Upper lobe of left lung (tissue), 6 donors: Measurements from ENCODE around the gene DCDC2C. TPM values are rescaled to one million over a fixed set of nuclear protein-coding genes. Genes with fewer than 3 reads are reported as not detected.

Experiments
- ATAC-seq, 2 donors: fragments of 200-7000 bp; cut with Tn5 transposase; one replicate each; pipeline ENCODE4 v1.9.1; 2022; ENCODE audit warnings: mild to moderate bottlenecking in 2 of 2, moderate library complexity in 2 of 2; ENCODE audit not compliant: low FRiP score in 2 of 2
- DNase-seq, 2 donors: peaks; one replicate each; pipeline ENCODE4 v3.0.0-alpha.2; 2019 to 2020
- H3K27ac ChIP-seq, 4 donors: fragments of 200-600 bp; sonication (generic); one replicate each; pipeline ENCODE4 v1.5.1; 2016 to 2019
- H3K27me3 ChIP-seq, 4 donors: fragments of 200-600 bp; sonication (generic); one replicate each; pipeline ENCODE4 v1.5.1; 2017 to 2019
- H3K36me3 ChIP-seq, 4 donors: fragments of 200-600 bp; sonication (generic); one replicate each; pipeline ENCODE4 v1.5.1; 2016 to 2019
- H3K4me1 ChIP-seq, 4 donors: fragments of 200-600 bp; sonication (generic); one replicate each; pipeline ENCODE4 v1.5.1; 2018 to 2019
- H3K4me3 ChIP-seq, 4 donors: fragments of 200-600 bp; sonication (generic); one replicate each; pipeline ENCODE4 v1.5.1; 2017 to 2019; ENCODE audit warnings: mild to moderate bottlenecking in 2 of 4, moderate library complexity in 1 of 4
- H3K9me3 ChIP-seq, 4 donors: fragments of 200-600 bp; sonication (generic); one replicate each; pipeline ENCODE4 v1.5.1; 2018 to 2019
- CTCF ChIP-seq, 6 experiments: fragments of 450-650 bp in 4 of 6; fragments of 200-600 bp in 2 of 6; sonication (generic) in 2 of 6; IDR thresholded peaks; one replicate each; pipeline ENCODE4 v1.5.1; 2016 to 2019; ENCODE audit warnings: antibody characterized with exemption in 6 of 6
- EP300 ChIP-seq, 4 donors: sonication (generic); formaldehyde crosslinking; IDR thresholded peaks; one replicate each; pipeline ENCODE4 v1.5.1; 2017; ENCODE audit warnings: antibody characterized with exemption in 4 of 4, control low read depth in 2 of 4
- POLR2A ChIP-seq, 4 donors: fragments of 450-650 bp; IDR thresholded peaks; one replicate each; pipeline ENCODE4 v1.5.1; 2016 to 2017; ENCODE audit warnings: antibody characterized with exemption in 4 of 4, mild to moderate bottlenecking in 2 of 4
- POLR2AphosphoS5 ChIP-seq, 2 donors: sonication (generic); formaldehyde crosslinking; IDR thresholded peaks; one replicate each; pipeline ENCODE4 v1.5.1; 2017; ENCODE audit warnings: antibody characterized with exemption in 2 of 2
- WGBS, 2 donors: methylation state at CpG; one replicate each; pipeline ENCODE4 v1.1.5; 2017 to 2018; 5-methylcytosine and 5-hydroxymethylcytosine counted together
- total RNA-seq, 6 donors: library from RNA; depleted of rRNA in 4 of 6; stranded (reverse); fragments of >200 nt in 4 of 6; gene quantifications; one replicate each; pipeline versions ENCODE4 v1.1.0 to v1.2.1, GENCODE V29; 2016 to 2021
- donor health status: DM: no; HTN: no; CAD: no; lungs with moderate emphysema.
- donor health status: DM: no; HTN: yes; CAD: no; lungs with severe emphysema.

The DCDC2C gene
- total RNA-seq, 6 donors from 2014 or later = not detected

DNA sequence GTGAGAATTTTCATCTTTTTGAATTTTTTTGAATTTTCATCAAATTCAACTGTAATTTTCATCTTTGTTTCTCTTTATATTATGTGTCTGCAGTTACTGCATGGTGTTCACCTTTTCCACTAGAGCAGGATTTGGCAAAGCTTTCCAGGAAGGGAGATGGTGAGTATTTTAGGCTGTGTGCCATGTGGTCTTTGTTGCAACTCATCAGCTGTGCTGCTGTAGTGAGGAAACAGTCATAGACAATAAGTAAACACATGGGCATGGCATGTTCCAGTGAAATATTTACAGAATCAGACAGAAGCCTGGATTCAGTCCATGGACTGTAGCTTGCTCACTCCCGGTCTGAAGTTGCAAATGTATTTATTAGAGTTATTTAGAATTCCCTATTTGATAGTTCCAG, 120.4 kb downstream of the DCDC2C start:
- no peak for TF ChIP-seq CTCF (IDR thresholded peaks at IDR 0.05)
- TF ChIP-seq POLR2AphosphoS5 (IDR thresholded peaks at IDR 0.05) = peak in 1 of 2 donors; percentile 46
- Histone ChIP-seq H3K9me3 (peaks cover 0 to 5% (median 0%) of the 10 kb centered on the region in 4 donors), H3K27ac (no peak overlapping the region), H3K36me3 (no peaks in the 10 kb centered on the region), H3K4me3 (no peak overlapping the region), H3K27me3 (no peaks in the 10 kb centered on the region), H3K4me1 (no peaks in the 10 kb centered on the region)
- 53 to 58% methylated on average over 1 of the region's 1 CpG for WGBS, 2 donors
- no peak for ATAC-seq
- no peak for DNase-seq

GRCh38 chr2:3827673-3828575, 124.5 kb downstream of the DCDC2C start:
- peak in 1 of 2 donors; percentile 27 for DNase-seq

DNA sequence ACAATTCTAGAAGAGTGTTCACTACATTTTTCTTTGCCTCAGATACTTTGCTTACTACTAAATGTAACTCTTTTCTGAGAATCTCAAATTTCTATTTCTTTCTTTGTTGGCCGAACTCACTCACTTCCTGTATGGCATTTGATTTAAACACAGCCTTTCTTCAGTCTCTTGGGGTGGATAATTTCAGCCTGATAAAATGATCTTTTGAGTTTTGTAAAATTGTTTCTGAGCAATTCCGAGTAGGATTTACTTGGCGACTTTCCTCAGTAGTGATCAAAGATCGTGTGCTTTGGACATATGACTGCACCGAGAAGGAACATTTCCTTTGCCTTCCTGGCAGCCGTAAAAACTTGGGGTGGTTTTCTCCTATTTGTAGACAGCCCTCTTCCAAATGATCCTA, 127.4 kb downstream of the DCDC2C start:
- no peaks in the 10 kb centered on the region for H3K27me3 ChIP-seq
- H3K36me3 ChIP-seq = no peaks in the 10 kb centered on the region
- no peaks in the 10 kb centered on the region for H3K9me3 ChIP-seq
- ATAC-seq = no peak
- H3K4me1 ChIP-seq = no peaks in the 10 kb centered on the region
- H3K27ac ChIP-seq = no peak overlapping the region
- no peak for DNase-seq
- WGBS, 2 donors = 77 to 80% methylated on average over 6 of the region's 6 CpGs
- no peak overlapping the region for H3K4me3 ChIP-seq
- TF ChIP-seq POLR2AphosphoS5 (IDR thresholded peaks at IDR 0.05) (no peak), EP300 (IDR thresholded peaks at IDR 0.05) (no peak), POLR2A (IDR thresholded peaks at IDR 0.05) (no peak), CTCF (IDR thresholded peaks at IDR 0.05) (no peak)

More at GRCh38 chr2:3827673-3828575, 124.5 kb downstream of the DCDC2C start:
- Histone ChIP-seq H3K4me3 (no peak overlapping the region), H3K9me3 (peaks cover 0 to 5% (median 0%) of the 10 kb centered on the region in 4 donors), H3K27me3 (no peaks in the 10 kb centered on the region), H3K27ac (no peak overlapping the region), H3K4me1 (no peaks in the 10 kb centered on the region), H3K36me3 (no peaks in the 10 kb centered on the region)
- 73 to 76% methylated on average over 5 to 6 of the region's 6 CpGs for WGBS, 2 donors
- TF ChIP-seq EP300 (IDR thresholded peaks at IDR 0.05) (no peak), CTCF (IDR thresholded peaks at IDR 0.05) (peak in 3 of 6 experiments; percentile 18 to 47 (median 19)), POLR2A (IDR thresholded peaks at IDR 0.05) (no peak)
- no peak for ATAC-seq

GRCh38 chr2:3837086-3837485, 133.7 kb downstream of the DCDC2C start:
- TF ChIP-seq EP300 (IDR thresholded peaks at IDR 0.05) (no peak), POLR2A (IDR thresholded peaks at IDR 0.05) (no peak), CTCF (IDR thresholded peaks at IDR 0.05) (no peak), POLR2AphosphoS5 (IDR thresholded peaks at IDR 0.05) (no peak)
- H3K27ac ChIP-seq = no peak overlapping the region
- no peaks in the 10 kb centered on the region for H3K36me3 ChIP-seq
- DNase-seq = no peak
- no peaks in the 10 kb centered on the region for H3K9me3 ChIP-seq
- 71% methylated on average over 7 of the region's 7 CpGs for WGBS, 2 donors
- H3K27me3 ChIP-seq = no peaks in the 10 kb centered on the region
- ATAC-seq = no peak
- H3K4me1 ChIP-seq = no peaks in the 10 kb centered on the region
- H3K4me3 ChIP-seq = no peak overlapping the region

DNA sequence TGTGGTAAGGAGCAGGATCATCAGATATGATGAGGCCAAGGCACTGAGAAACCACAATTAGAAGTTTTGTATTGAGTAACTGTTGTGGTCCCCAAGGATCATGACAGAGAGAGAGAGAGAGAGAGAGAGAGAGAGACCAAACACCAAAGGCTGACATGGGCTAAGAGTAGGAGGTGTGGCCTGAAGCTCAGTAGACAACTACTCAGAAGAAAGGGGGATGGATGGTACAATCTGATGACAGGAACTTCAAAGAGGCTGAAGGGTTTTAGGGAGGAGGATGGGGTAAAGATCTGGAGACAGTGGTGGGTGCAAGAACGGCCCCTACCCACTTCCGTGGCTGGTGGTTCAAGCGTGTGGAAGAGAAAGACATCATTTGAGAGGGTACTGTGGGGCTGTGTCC, 135.0 kb downstream of the DCDC2C start:
- no peaks in the 10 kb centered on the region for H3K36me3 ChIP-seq
- ATAC-seq = no peak
- H3K27ac ChIP-seq = no peak overlapping the region
- H3K27me3 ChIP-seq = no peaks in the 10 kb centered on the region
- H3K4me1 ChIP-seq = no peaks in the 10 kb centered on the region
- TF ChIP-seq POLR2AphosphoS5 (IDR thresholded peaks at IDR 0.05) (no peak), CTCF (IDR thresholded peaks at IDR 0.05) (no peak), EP300 (IDR thresholded peaks at IDR 0.05) (no peak), POLR2A (IDR thresholded peaks at IDR 0.05) (no peak)
- WGBS, 2 donors = 87 to 98% methylated on average over 3 of the region's 3 CpGs
- DNase-seq = no peak
- no peak overlapping the region for H3K4me3 ChIP-seq
- H3K9me3 ChIP-seq = no peaks in the 10 kb centered on the region
